Measurements from ENCODE around the gene ELOF1.

DNA sequence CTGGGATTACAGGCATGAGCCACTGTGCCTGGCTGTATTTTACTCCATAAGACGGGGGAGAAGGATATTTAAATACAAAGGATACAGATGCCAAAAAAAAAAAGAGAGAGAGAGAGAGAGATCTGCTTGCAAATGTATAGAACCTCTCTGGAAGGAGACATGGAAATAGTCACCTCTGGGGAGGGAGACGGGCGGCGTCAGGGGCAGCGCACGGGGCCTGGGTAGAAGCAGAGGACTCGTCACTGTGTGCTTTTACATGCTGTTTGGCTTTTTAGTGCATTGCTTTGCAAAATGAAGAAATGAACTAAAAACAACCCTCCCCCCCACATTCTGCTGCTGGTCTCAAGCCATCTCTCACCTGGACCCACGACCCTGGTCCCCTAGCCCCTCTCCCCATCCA lies 48.6 kb downstream of the ELOF1 start:
- TF ChIP-seq, protein P1, sequence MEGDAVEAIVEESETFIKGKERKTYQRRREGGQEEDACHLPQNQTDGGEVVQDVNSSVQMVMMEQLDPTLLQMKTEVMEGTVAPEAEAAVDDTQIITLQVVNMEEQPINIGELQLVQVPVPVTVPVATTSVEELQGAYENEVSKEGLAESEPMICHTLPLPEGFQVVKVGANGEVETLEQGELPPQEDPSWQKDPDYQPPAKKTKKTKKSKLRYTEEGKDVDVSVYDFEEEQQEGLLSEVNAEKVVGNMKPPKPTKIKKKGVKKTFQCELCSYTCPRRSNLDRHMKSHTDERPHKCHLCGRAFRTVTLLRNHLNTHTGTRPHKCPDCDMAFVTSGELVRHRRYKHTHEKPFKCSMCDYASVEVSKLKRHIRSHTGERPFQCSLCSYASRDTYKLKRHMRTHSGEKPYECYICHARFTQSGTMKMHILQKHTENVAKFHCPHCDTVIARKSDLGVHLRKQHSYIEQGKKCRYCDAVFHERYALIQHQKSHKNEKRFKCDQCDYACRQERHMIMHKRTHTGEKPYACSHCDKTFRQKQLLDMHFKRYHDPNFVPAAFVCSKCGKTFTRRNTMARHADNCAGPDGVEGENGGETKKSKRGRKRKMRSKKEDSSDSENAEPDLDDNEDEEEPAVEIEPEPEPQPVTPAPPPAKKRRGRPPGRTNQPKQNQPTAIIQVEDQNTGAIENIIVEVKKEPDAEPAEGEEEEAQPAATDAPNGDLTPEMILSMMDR (IDR thresholded peaks at IDR 0.05): no peak
- TF ChIP-seq POLR2AphosphoS5 (IDR thresholded peaks at IDR 0.05; ENCODE audit: insufficient read depth in 1 of 2, low read depth in 1 of 2) (no peak), POLR2A (IDR thresholded peaks at IDR 0.05) (no peak)
